B cell (primary cell): Measurements from ENCODE around the gene SEC24A. TPM values are rescaled to one million over a fixed set of nuclear protein-coding genes. Genes with fewer than 3 reads are reported as not detected.

Source experiments
- ATAC-seq: fragments of 200-7000 bp; cut with Tn5 transposase; one replicate; pipeline ENCODE4 v1.10.0; 2021; ENCODE audit warnings: low read depth, mild to moderate bottlenecking, moderate number of reproducible peaks, moderate library complexity
- CTCF ChIA-PET: fragments of 350-600 bp; sonication (Branson Sonifier 250); formaldehyde crosslinking; loops from one replicate; lab custom pipeline; 2021; ENCODE audit warnings: antibody characterized with exemption, inconsistent platforms; lab: Charles Lee
- POLR2A ChIA-PET: fragments of 350-600 bp; sonication (Branson Sonifier 250); formaldehyde crosslinking; loops from one replicate; lab custom pipeline; 2021; ENCODE audit warnings: antibody characterized with exemption; lab: Charles Lee
- DNase-seq: peaks from one replicate; pipeline ENCODE4 v3.0.0; 2013
- H2AFZ ChIP-seq: 2 replicates; pipeline ENCODE4 v1.6.1; 2012; ENCODE audit warnings: mild to moderate bottlenecking, low read depth, low read length; ENCODE audit not compliant: insufficient read depth, poor library complexity, severe bottlenecking
- H3K27ac ChIP-seq, 2 donors: 1 replicate in 1 of 2; 2 replicates in 1 of 2; pipeline ENCODE4 v1.5.1; 2012 to 2013; ENCODE audit warnings: low read length in 2 of 2, mild to moderate bottlenecking in 2 of 2, moderate library complexity in 1 of 2
- H3K27me3 ChIP-seq, 4 experiments: fragments of 200-600 bp in 1 of 4; sonication (generic) in 1 of 4; replicated peaks in 1 of 4; 1 replicate in 2 of 4; 2 replicates in 2 of 4; pipeline versions ENCODE4 v1.6.1 to v1.7.0; 2013 to 2016; ENCODE audit warnings: low read length in 3 of 4, mild to moderate bottlenecking in 2 of 4, mixed read lengths in 1 of 4, moderate library complexity in 1 of 4; ENCODE audit not compliant: insufficient read depth in 4 of 4, control insufficient read depth in 3 of 4; ENCODE audit errors: control extremely low read depth in 1 of 4
- H3K36me3 ChIP-seq, 2 experiments: replicated peaks in 1 of 2; 1 replicate in 1 of 2; 2 replicates in 1 of 2; pipeline versions ENCODE4 v1.6.1 to v1.7.1; 2013; ENCODE audit warnings: low read length in 1 of 2; ENCODE audit not compliant: insufficient read depth in 2 of 2, control insufficient read depth in 1 of 2; ENCODE audit errors: control extremely low read depth in 1 of 2, extremely low read depth in 1 of 2
- H3K4me1 ChIP-seq, 2 donors: fragments of 200-600 bp in 1 of 2; sonication (generic) in 1 of 2; 1 replicate in 1 of 2; 2 replicates in 1 of 2; pipeline versions ENCODE4 v1.5.1 to v1.6.1; 2013 to 2017; ENCODE audit warnings: low read length in 2 of 2; ENCODE audit not compliant: control insufficient read depth in 2 of 2, insufficient read depth in 2 of 2
- H3K4me2 ChIP-seq: replicated peaks from 2 replicates; pipeline ENCODE3; 2012; ENCODE audit warnings: mild to moderate bottlenecking, low read depth, low read length; ENCODE audit not compliant: poor library complexity, severe bottlenecking
- H3K4me3 ChIP-seq, 5 experiments: fragments of 200-600 bp in 1 of 5; sonication (generic) in 1 of 5; 1 replicate in 3 of 5; 2 replicates in 2 of 5; pipeline versions ENCODE4 v1.5.1 to v1.7.0; 2011 to 2016; ENCODE audit warnings: low read length in 4 of 5, mild to moderate bottlenecking in 4 of 5, low read depth in 2 of 5, control low read depth in 1 of 5, moderate library complexity in 1 of 5; ENCODE audit not compliant: insufficient read depth in 1 of 5; ENCODE audit errors: control extremely low read depth in 1 of 5, extremely low read depth in 1 of 5
- H3K79me2 ChIP-seq: fragments of 200-600 bp; sonication (generic); one replicate; pipeline ENCODE4 v1.6.0; 2016; ENCODE audit warnings: low read length; ENCODE audit not compliant: control insufficient read depth, insufficient read depth
- H3K9ac ChIP-seq: fragments of 200-600 bp; sonication (generic); 2 replicates; pipeline ENCODE4 v1.6.1; 2017; ENCODE audit warnings: mild to moderate bottlenecking, low read length, moderate library complexity
- H3K9me3 ChIP-seq, 3 donors: one replicate each; pipeline versions ENCODE4 v1.6.1 to v1.7.1; 2013; ENCODE audit warnings: low read length in 2 of 3; ENCODE audit not compliant: control insufficient read depth in 2 of 3, insufficient read depth in 1 of 3; ENCODE audit errors: control extremely low read depth in 1 of 3
- H4K20me1 ChIP-seq: 2 replicates; pipeline ENCODE4 v1.6.0; 2012; ENCODE audit warnings: mild to moderate bottlenecking, low read length; ENCODE audit not compliant: insufficient read depth, control insufficient read depth, poor library complexity, severe bottlenecking
- H3K27ac Mint-ChIP-seq: one replicate; pipeline ENCODE4 v1.8.0; 2021; ENCODE audit warnings: mixed read lengths
- H3K27me3 Mint-ChIP-seq: one replicate; pipeline ENCODE4 v1.8.0; 2021; ENCODE audit warnings: mixed read lengths
- H3K4me1 Mint-ChIP-seq: one replicate; pipeline ENCODE4 v1.8.0; 2021; ENCODE audit warnings: mixed read lengths
- H3K4me3 Mint-ChIP-seq: one replicate; pipeline ENCODE4 v1.8.0; 2021; ENCODE audit warnings: mixed read lengths
- H3K9me3 Mint-ChIP-seq: one replicate; pipeline ENCODE4 v1.8.0; 2022; ENCODE audit warnings: mixed read lengths; ENCODE audit not compliant: insufficient read depth
- CTCF ChIP-seq: fragments of 200-600 bp; IDR thresholded peaks from one replicate; pipeline ENCODE4 v1.8.0; 2022; ENCODE audit warnings: antibody characterized with exemption, mild to moderate bottlenecking
- EZH2 ChIP-seq: IDR thresholded peaks from 2 replicates; pipeline ENCODE4 v1.6.1; 2012; ENCODE audit warnings: borderline replicate concordance, low read depth, mild to moderate bottlenecking, moderate library complexity, low read length; ENCODE audit not compliant: insufficient read depth, poor library complexity, severe bottlenecking
- WGBS: methylation state at CpG from one replicate; pipeline ENCODE4 v1.1.5; 2013; ENCODE audit warnings: missing lambda C conversion rate; ENCODE audit not compliant: insufficient coverage; 5-methylcytosine and 5-hydroxymethylcytosine counted together
- intact Hi-C: fragments of 100-400 bp; cut with micrococcal nuclease; formaldehyde crosslinking; loops from one replicate; pipeline ENCODE4 v1.10.0; 2022
- polyA plus RNA-seq: library from polyadenylated mRNA; depleted of rRNA; stranded (reverse); fragments of >200 nt; gene quantifications from 2 replicates; pipeline ENCODE4 v1.2.3, GENCODE V29; 2012
- total RNA-seq, 2 donors: library from RNA; stranded (reverse); fragments of 120-200 nt in 1 of 2; gene quantifications; 1 replicate in 1 of 2; 2 replicates in 1 of 2; pipeline versions ENCODE4 v1.2.3 to v1.2.4, GENCODE V29; 2013 to 2022

The SEC24A gene
- total and polyA plus RNA-seq, 2 donors (not counting 1 experiment from before 2014, with no cell fraction given), result 6.9 to 13.0 TPM

- ChIA-PET POLR2A (no interaction called here), CTCF (no interaction called here)
- no peaks in the 10 kb centered on the region for H3K27me3 ChIP-seq
- Mint-ChIP-seq H3K27ac (no peak overlapping the region), H3K4me1 (peaks cover 26% of the 10 kb centered on the region), H3K9me3 (no peaks in the 10 kb centered on the region), H3K27me3 (no peaks in the 10 kb centered on the region), H3K4me3 (no peak overlapping the region)
- H4K20me1 ChIP-seq, result no peaks in the 10 kb centered on the region
- ATAC-seq, result no peak
- no peak for DNase-seq
- H3K27ac ChIP-seq, result no peak overlapping the region
- H3K4me3 ChIP-seq, result no peak overlapping the region
- TF ChIP-seq EZH2, result no peak
- TF ChIP-seq CTCF, result no peak
- H3K4me1 ChIP-seq, result peaks cover 11 to 22% of the 10 kb centered on the region in 2 donors
- no CpG with 5 or more reads among the region's 2 CpGs for WGBS
- H3K79me2 ChIP-seq, result peaks cover 57% of the 10 kb centered on the region
- no peak overlapping the region for H2AFZ ChIP-seq
- H3K36me3 ChIP-seq, result peaks cover 0 to 4% of the 10 kb centered on the region in 2 experiments
- intact Hi-C loops, result no loop called here
- no peaks in the 10 kb centered on the region for H3K9me3 ChIP-seq
- no peak overlapping the region for H3K9ac ChIP-seq
- H3K4me2 ChIP-seq, result no peak overlapping the region
These were observed 93.5 kb downstream of the SEC24A start for GRCh38 chr5:134742134-134742533.

- Histone ChIP-seq H3K9ac (no peak overlapping the region), H3K4me1 (peaks cover 4 to 6% of the 10 kb centered on the region in 2 donors), H3K27ac (peak overlapping the region in 1 of 2 donors; percentile 46), H3K27me3 (no peaks in the 10 kb centered on the region), H3K4me2 (no peak overlapping the region), H3K36me3 (peaks cover 0 to 6% of the 10 kb centered on the region in 2 experiments), H3K9me3 (no peaks in the 10 kb centered on the region), H3K4me3 (no peak overlapping the region), H4K20me1 (no peaks in the 10 kb centered on the region), H2AFZ (no peak overlapping the region), H3K79me2 (peaks cover 5% of the 10 kb centered on the region)
- H3K4me3 Mint-ChIP-seq, result no peak overlapping the region
- H3K4me1 Mint-ChIP-seq, result peaks cover 7% of the 10 kb centered on the region
- POLR2A ChIA-PET, result no interaction called here
- H3K9me3 Mint-ChIP-seq, result no peaks in the 10 kb centered on the region
- WGBS, result no CpG with 5 or more reads among the region's 3 CpGs
- CTCF ChIA-PET, result interaction anchor here (0.9 kb wide), 2 partner anchors 14 to 450 kb away, joined by 3 to 4 read pairs; no protein-coding TSS in a partner anchor
- TF ChIP-seq CTCF (no peak), EZH2 (no peak)
- intact Hi-C loops, result no loop called here
- no peak for ATAC-seq
- no peaks in the 10 kb centered on the region for H3K27me3 Mint-ChIP-seq
- peak overlapping the region; percentile 55 for H3K27ac Mint-ChIP-seq
- no peak for DNase-seq
These were observed 100.8 kb downstream of the SEC24A start for GRCh38 chr5:134749415-134749814.
